Esophagus muscularis mucosa (tissue), 4 donors: Measurements from ENCODE around the gene METAP1. TPM values are rescaled to one million over a fixed set of nuclear protein-coding genes. Genes with fewer than 3 reads are reported as not detected.

Source experiments
- DNase-seq: peaks from one replicate; pipeline ENCODE4 v3.0.0-alpha.2; 2017; ENCODE audit errors: extremely low spot score
- H3K27ac ChIP-seq, 4 donors: fragments of 200-600 bp; sonication (generic); replicated peaks in 1 of 4; 1 replicate in 3 of 4; 2 replicates in 1 of 4; pipeline ENCODE4 v1.5.1; 2016 to 2019; ENCODE audit warnings: mild to moderate bottlenecking in 1 of 4
- H3K27me3 ChIP-seq, 4 donors: fragments of 200-600 bp; sonication (generic); one replicate each; pipeline versions ENCODE4 v1.5.1 to v1.6.0; 2016 to 2019
- H3K36me3 ChIP-seq, 4 donors: fragments of 200-600 bp; sonication (generic); one replicate each; pipeline ENCODE4 v1.5.1; 2016 to 2019
- H3K4me1 ChIP-seq, 4 donors: fragments of 200-600 bp; sonication (generic); one replicate each; pipeline ENCODE4 v1.5.1; 2016 to 2019
- H3K4me3 ChIP-seq, 4 donors: fragments of 200-600 bp; sonication (generic); 1 replicate in 2 of 4; 2 replicates in 2 of 4; pipeline ENCODE4 v1.5.1; 2016 to 2019; ENCODE audit warnings: mild to moderate bottlenecking in 4 of 4, moderate library complexity in 1 of 4
- H3K9me3 ChIP-seq, 4 donors: fragments of 200-600 bp; sonication (generic); 1 replicate in 3 of 4; 2 replicates in 1 of 4; pipeline ENCODE4 v1.5.1; 2016 to 2019
- EP300 ChIP-seq: sonication (generic); formaldehyde crosslinking; IDR thresholded peaks from one replicate; pipeline ENCODE4 v1.6.1; 2017; ENCODE audit warnings: antibody characterized with exemption
- POLR2A ChIP-seq: fragments of 450-650 bp; IDR thresholded peaks from one replicate; pipeline ENCODE4 v1.6.1; 2017; ENCODE audit warnings: antibody characterized with exemption, moderate library complexity, mild to moderate bottlenecking, low read depth
- POLR2AphosphoS5 ChIP-seq, 2 donors: sonication (generic); formaldehyde crosslinking; IDR thresholded peaks; one replicate each; pipeline ENCODE4 v1.6.1; 2017; ENCODE audit warnings: antibody characterized with exemption in 2 of 2
- WGBS: methylation state at CpG from one replicate; pipeline ENCODE4 v1.1.5; 2018; 5-methylcytosine and 5-hydroxymethylcytosine counted together
- intact Hi-C: fragments of 100-400 bp; cut with DNase I; formaldehyde crosslinking; loops from one replicate; pipeline ENCODE4 v1.15.1; 2023
- total RNA-seq, 4 donors: library from RNA; depleted of rRNA; stranded (reverse); fragments of >200 nt; gene quantifications; one replicate each; pipeline versions ENCODE4 v1.1.0 to v1.2.1, GENCODE V29; 2016
- TF ChIP-seq, protein P1 (sequence below), 3 experiments: fragments of 200-600 bp in 2 of 3; fragments of 450-650 bp in 1 of 3; sonication (generic) in 2 of 3; IDR thresholded peaks; one replicate each; pipeline ENCODE4 v1.5.1; 2017 to 2019; ENCODE audit warnings: antibody characterized with exemption in 3 of 3, mild to moderate bottlenecking in 2 of 3, moderate library complexity in 1 of 3

Gene METAP1
- total RNA-seq, 4 donors from 2014 or later, result 38.4 to 58.1 (median 50.7) TPM

DNA sequence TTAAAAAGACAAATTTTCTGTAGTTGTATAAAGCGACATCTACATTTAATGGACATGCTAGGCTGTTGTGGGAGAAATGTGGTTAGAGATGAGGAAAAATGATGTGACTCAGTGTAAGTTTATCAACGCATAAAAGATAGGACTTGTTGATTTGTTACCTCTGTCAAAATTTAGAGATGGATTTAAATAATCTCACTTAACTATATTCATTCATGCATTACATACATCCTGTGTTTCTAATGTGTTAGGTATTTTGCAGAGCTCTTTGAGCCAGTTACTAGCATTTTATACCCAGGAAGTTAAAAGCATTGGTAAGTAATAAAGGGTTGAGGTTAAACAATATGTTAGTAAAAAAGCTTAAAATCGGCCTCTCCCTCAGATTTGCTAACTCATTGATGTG is 34.3 kb downstream of the METAP1 start:
- no peak overlapping the region for H3K4me3 ChIP-seq
- intact Hi-C loops, result no loop called here
- WGBS, result 80% methylated on average over 3 of the region's 3 CpGs
- H3K27ac ChIP-seq, result no peak overlapping the region
- H3K4me1 ChIP-seq, result peaks cover 3 to 24% (median 16%) of the 10 kb centered on the region in 4 donors
- TF ChIP-seq, protein P1, sequence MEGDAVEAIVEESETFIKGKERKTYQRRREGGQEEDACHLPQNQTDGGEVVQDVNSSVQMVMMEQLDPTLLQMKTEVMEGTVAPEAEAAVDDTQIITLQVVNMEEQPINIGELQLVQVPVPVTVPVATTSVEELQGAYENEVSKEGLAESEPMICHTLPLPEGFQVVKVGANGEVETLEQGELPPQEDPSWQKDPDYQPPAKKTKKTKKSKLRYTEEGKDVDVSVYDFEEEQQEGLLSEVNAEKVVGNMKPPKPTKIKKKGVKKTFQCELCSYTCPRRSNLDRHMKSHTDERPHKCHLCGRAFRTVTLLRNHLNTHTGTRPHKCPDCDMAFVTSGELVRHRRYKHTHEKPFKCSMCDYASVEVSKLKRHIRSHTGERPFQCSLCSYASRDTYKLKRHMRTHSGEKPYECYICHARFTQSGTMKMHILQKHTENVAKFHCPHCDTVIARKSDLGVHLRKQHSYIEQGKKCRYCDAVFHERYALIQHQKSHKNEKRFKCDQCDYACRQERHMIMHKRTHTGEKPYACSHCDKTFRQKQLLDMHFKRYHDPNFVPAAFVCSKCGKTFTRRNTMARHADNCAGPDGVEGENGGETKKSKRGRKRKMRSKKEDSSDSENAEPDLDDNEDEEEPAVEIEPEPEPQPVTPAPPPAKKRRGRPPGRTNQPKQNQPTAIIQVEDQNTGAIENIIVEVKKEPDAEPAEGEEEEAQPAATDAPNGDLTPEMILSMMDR (IDR thresholded peaks at IDR 0.05), result no peak
- TF ChIP-seq EP300 (no peak), POLR2AphosphoS5 (IDR thresholded peaks at IDR 0.05) (no peak), POLR2A (no peak)
- H3K36me3 ChIP-seq, result no peaks in the 10 kb centered on the region
- DNase-seq, result no peak
- H3K9me3 ChIP-seq, result no peaks in the 10 kb centered on the region
- H3K27me3 ChIP-seq, result no peaks in the 10 kb centered on the region

DNA sequence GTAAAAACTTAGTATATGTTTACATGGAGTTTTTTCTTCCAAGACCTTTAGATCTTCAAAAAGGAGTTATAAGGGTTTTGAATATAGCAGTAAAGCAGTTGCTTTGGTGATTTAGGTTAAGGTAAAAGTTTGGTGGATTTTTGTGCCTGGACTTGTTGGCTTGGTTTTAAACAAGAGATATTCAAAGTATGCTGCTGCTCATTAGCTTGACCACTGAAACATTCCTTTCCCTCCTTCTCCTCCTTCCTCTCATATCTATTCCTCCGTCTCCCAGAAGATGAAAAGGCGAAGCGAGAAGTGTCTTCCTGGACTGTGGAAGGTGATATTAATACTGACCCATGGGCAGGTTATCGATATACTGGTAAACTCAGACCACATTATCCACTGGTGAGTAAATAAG is 38.4 kb downstream of the METAP1 start:
- Histone ChIP-seq H3K4me1 (peaks cover 0 to 6% (median under 1%) of the 10 kb centered on the region in 4 donors), H3K4me3 (no peak overlapping the region), H3K9me3 (peaks cover 0 to 5% (median 0%) of the 10 kb centered on the region in 4 donors), H3K27me3 (no peaks in the 10 kb centered on the region), H3K36me3 (no peaks in the 10 kb centered on the region), H3K27ac (no peak overlapping the region)
- no peak for DNase-seq
- no peak for TF ChIP-seq EP300
- TF ChIP-seq POLR2AphosphoS5 (IDR thresholded peaks at IDR 0.05), result no peak
- TF ChIP-seq, protein P1 (IDR thresholded peaks at IDR 0.05), result no peak
- TF ChIP-seq POLR2A, result no peak
- 99% methylated on average over 4 of the region's 4 CpGs for WGBS
- intact Hi-C loops, result no loop called here

DNA sequence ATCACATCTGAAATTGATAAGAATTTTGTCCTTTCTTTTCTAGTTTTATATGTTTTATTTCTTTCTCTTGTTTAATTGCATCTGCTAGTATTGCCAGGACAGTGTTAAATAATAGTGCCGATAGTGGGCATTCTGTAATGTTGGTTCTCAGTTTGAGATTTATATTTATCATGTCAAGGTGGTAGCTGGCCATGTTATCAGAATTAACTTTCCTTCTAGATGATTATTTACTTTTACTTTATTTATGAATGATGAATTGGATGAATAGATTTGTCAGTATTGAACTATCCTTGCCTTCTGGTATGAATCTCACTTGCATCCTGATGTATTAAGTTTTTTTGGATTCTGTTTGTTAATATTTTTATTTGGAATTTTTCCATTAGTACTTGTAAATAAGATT is 42.7 kb downstream of the METAP1 start:
- Histone ChIP-seq H3K9me3 (peaks cover 0 to 5% (median 0%) of the 10 kb centered on the region in 4 donors), H3K27me3 (no peaks in the 10 kb centered on the region), H3K4me1 (no peaks in the 10 kb centered on the region), H3K4me3 (no peak overlapping the region), H3K36me3 (peaks cover 2 to 16% (median 10%) of the 10 kb centered on the region in 4 donors), H3K27ac (no peak overlapping the region)
- intact Hi-C loops, result no loop called here
- no peak for TF ChIP-seq POLR2A
- TF ChIP-seq, protein P1 (IDR thresholded peaks at IDR 0.05), result no peak
- TF ChIP-seq EP300, result no peak
- TF ChIP-seq POLR2AphosphoS5 (IDR thresholded peaks at IDR 0.05), result no peak
- 100% methylated on average over 1 of the region's 1 CpG for WGBS
- DNase-seq, result no peak

DNA sequence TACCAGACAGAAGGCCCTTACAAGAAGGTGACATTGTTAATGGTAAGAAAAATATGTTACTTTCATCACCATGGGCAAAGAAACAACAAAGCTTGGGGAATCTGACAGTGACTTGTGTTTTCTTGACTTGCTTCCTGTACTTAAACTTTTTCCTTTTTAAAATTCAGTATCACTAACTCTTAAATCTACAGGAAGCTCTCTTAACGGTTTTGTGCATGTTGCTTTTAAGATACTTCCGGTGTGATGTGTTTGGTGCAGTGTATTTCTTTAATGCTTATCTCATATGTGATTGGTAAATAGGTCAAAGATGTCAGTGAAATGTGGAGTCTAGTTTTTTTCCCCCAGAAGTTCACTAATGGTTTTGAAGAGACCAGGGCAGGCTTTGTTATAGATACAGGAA is 47.8 kb downstream of the METAP1 start:
- no peak overlapping the region for H3K27ac ChIP-seq
- H3K36me3 ChIP-seq, result peaks cover 6 to 41% (median 27%) of the 10 kb centered on the region in 4 donors
- DNase-seq, result no peak
- TF ChIP-seq, protein P1 (IDR thresholded peaks at IDR 0.05), result no peak
- TF ChIP-seq POLR2A, result no peak
- no peak for TF ChIP-seq EP300
- no peak for TF ChIP-seq POLR2AphosphoS5 (IDR thresholded peaks at IDR 0.05)
- no peaks in the 10 kb centered on the region for H3K27me3 ChIP-seq
- no peak overlapping the region for H3K4me3 ChIP-seq
- 71% methylated on average over 2 of the region's 2 CpGs for WGBS
- no peaks in the 10 kb centered on the region for H3K4me1 ChIP-seq
- peaks cover 0 to 1% (median 0%) of the 10 kb centered on the region in 4 donors for H3K9me3 ChIP-seq
- intact Hi-C loops, result no loop called here

DNA sequence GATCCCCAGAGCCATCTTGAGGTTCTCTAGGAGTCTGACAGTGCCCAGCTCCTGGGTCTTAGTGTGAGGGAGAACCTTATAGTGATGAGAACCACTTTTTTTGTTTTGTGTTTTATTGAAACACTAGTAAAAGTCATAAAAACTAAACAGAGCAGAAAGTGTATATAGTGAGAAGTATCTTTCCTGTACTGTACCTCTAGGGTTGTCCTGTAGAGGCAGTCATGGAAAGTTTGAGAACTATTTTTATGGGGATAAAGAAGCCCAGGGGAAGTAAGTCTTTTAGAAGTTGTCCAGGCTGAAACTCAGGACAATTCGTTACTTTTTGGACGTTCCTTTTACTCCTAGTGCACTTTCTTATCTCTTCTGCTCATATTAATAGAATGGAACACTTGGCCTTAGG is 52.2 kb downstream of the METAP1 start:
- Histone ChIP-seq H3K9me3 (no peaks in the 10 kb centered on the region), H3K36me3 (peaks cover 7 to 67% (median 52%) of the 10 kb centered on the region in 4 donors), H3K4me1 (no peaks in the 10 kb centered on the region), H3K4me3 (no peak overlapping the region), H3K27ac (no peak overlapping the region), H3K27me3 (no peaks in the 10 kb centered on the region)
- DNase-seq, result no peak
- TF ChIP-seq POLR2A (no peak), EP300 (no peak), POLR2AphosphoS5 (IDR thresholded peaks at IDR 0.05) (no peak)
- TF ChIP-seq, protein P1 (IDR thresholded peaks at IDR 0.05), result no peak
- WGBS, result 85% methylated on average over 2 of the region's 2 CpGs
- intact Hi-C loops, result no loop called here
